SK-N-MC (cell line): ENCODE measurements around the gene FREM3.
"Not testable (repeated sequence)": the region's sequence is repeated elsewhere in the genome, so short reads cannot be mapped to it uniquely, and the experiment has no call there.

Experiments
- DNase-seq: peaks from one replicate; pipeline ENCODE4 v3.0.0-alpha.2; 2011; ENCODE audit warnings: low read depth, low spot score
- H3K27ac ChIP-seq: fragments of 200-600 bp; sonication (generic); 2 replicates; pipeline ENCODE4 v1.5.1; 2016; ENCODE audit warnings: mixed run types
- H3K36me3 ChIP-seq: fragments of 200-600 bp; sonication (generic); 2 replicates; pipeline ENCODE4 v1.6.1; 2017; ENCODE audit warnings: antibody characterized with exemption, low read length, mixed read lengths; ENCODE audit not compliant: insufficient read depth
- H3K4me3 ChIP-seq: fragments of 200-600 bp; sonication (generic); 2 replicates; pipeline ENCODE4 v1.5.1; 2016
- H3K9ac ChIP-seq: fragments of 200-600 bp; sonication (generic); 2 replicates; pipeline ENCODE4 v1.8.0; 2017; ENCODE audit warnings: mixed run types, mixed read lengths; ENCODE audit not compliant: insufficient read length
- H3K9me3 ChIP-seq: fragments of 200-600 bp; sonication (generic); 2 replicates; pipeline ENCODE4 v1.6.1; 2017; ENCODE audit warnings: low read depth, mild to moderate bottlenecking, antibody characterized with exemption, low read length, moderate library complexity, mixed read lengths
- EZH2 ChIP-seq: fragments of 200-600 bp; sonication (generic); IDR thresholded peaks from one replicate; pipeline ENCODE4 v1.6.1; 2017; ENCODE audit warnings: antibody characterized with exemption
- FOXP2 ChIP-seq: optimal IDR thresholded peaks from 2 replicates; pipeline ENCODE3; 2011; ENCODE audit warnings: mild to moderate bottlenecking, moderate library complexity; ENCODE audit not compliant: insufficient read depth; ENCODE audit errors: extremely low read length, control extremely low read depth
- POLR2AphosphoS5 ChIP-seq: IDR thresholded peaks from 2 replicates; pipeline ENCODE4 v1.6.1; 2012; ENCODE audit warnings: mild to moderate bottlenecking, low read depth, low read length, borderline replicate concordance

The FREM3 gene

DNA sequence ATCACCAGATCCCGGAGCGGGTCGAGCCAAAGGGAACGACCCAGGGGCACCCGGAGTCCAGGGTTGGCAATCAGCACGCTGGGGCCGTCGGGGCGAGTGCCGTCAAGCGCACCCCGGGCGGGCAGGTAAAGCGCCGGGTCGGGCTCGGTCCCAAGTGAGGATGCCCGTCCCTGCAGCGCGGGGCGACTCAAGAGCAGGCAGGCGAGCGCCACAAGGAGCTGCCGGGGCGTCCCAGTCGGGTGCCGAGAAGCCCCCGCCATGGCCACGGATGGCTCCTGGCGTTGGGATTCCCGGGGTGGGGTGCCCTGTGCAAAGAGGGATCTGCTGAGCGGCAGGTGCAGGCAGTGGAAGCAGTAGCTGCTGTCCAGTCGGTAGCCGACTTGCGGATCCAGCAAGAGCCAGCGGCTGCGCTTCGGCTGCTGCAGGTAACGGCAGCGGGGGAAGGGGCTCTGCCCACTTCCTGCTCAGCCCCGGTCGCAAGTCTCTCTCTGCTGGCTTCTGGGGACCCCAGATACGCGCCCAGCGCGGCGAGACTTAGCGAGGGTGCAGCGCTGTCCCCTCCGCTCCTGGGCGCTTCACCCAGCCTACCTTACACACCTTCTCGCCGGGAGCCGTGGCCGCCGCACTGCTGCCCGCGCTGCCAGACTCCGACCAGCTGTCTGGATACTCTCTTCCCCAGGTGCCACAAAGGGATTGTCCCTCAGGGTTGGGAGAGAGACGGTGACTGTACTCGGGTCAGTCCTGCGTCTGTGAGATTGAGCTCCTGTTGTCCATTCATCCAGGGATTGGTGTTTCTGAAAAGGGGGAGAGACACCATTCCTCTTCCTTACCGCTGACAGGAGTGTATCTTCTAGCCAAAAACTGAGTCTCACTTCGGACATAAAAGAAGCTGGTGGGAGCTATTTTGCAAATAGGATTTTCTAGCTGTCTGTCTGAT, at the start of gene FREM3:
FREM3 (minus strand) TSS at position 260 of the 937 bp plus-strand sequence; CDS start at position 260, 0 bp downstream.
- Histone ChIP-seq H3K27ac (no peak within 1 kb of the TSS), H3K4me3 (peak within 1 kb of the TSS; percentile 53), H3K9ac (no peak within 1 kb of the TSS), H3K36me3 (no peaks in the 10 kb centered on the region), H3K9me3 (no peaks in the 10 kb centered on the region)
- TF ChIP-seq EZH2 (peak; percentile 49), FOXP2 (no peak), POLR2AphosphoS5 (no peak)
- no peak for DNase-seq

DNA sequence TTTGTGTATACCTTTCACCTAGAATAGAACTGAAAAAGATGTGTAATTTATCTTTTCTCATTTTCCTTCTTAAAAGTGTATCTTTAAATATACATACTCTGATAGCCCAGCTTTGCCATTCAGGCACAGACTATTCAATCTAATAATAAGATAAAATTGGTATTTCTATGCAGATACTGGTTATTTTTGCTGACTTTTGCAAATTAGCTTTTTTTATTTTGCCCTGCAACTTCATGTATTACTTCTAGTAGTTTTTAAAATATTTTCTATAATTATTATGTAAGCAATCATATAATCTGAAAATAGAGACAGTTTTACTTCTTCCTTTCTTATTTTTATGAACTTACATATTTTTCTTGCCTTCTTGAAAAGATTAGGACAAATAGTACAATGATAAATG, 45.4 kb upstream of the FREM3 start:
- no peak for TF ChIP-seq EZH2
- TF ChIP-seq POLR2AphosphoS5: no peak
- no peak for TF ChIP-seq FOXP2
- Histone ChIP-seq H3K36me3 (no peaks in the 10 kb centered on the region), H3K27ac (no peak overlapping the region), H3K9me3 (no peaks in the 10 kb centered on the region), H3K4me3 (no peak overlapping the region), H3K9ac (no peak overlapping the region)
- no peak for DNase-seq

DNA sequence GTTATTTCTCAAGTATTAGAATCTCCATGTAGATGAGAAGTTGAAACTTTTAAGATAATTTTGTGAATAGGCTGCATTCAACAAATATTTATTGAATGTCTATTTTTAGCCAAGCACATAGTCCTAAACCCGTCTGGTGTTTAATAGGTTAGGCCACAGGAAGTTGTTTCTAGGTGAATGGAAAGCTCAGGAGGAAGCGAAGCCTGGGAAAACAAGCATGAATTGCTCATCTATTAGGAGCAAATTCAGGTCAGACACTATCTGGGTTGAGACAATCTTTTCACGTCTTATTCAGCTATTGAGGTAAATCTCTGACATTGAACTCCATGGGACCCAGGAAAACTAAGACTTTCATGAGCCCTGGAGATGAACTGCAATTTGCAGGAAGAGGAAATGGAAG, 43.1 kb upstream of the FREM3 start:
- H3K9me3 ChIP-seq: no peaks in the 10 kb centered on the region

DNA sequence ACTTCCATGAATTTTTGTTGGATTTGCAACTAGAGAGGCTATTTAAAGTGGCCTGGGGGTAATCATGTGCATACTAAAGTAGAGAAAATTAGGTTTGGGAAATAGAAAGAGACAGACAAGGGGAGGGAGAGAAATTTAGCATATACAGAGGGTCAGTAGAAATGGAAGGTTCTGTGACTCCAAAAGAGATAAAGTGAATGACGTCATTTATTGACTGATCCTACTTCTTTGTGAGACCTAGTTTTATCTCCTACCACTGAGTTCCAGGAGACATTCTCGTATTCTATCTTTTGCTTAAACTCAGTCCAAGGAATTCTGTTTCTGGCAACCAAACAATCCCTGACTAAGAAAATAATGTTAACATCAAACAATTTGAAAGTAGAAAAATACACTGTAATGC, 42.4 kb upstream of the FREM3 start:
- H3K36me3 ChIP-seq: no peaks in the 10 kb centered on the region
- no peak overlapping the region for H3K4me3 ChIP-seq
- DNase-seq: no peak
- H3K9ac ChIP-seq: no peak overlapping the region
- H3K27ac ChIP-seq: no peak overlapping the region
- TF ChIP-seq POLR2AphosphoS5 (no peak), EZH2 (no peak), FOXP2 (no peak)
- H3K9me3 ChIP-seq: no peaks in the 10 kb centered on the region

More for the DNA sequence above, 43.1 kb upstream of the FREM3 start:
- no peak for DNase-seq
- Histone ChIP-seq H3K27ac (no peak overlapping the region), H3K4me3 (no peak overlapping the region), H3K9ac (no peak overlapping the region), H3K36me3 (no peaks in the 10 kb centered on the region)
- TF ChIP-seq POLR2AphosphoS5 (no peak), EZH2 (no peak), FOXP2 (no peak)

DNA sequence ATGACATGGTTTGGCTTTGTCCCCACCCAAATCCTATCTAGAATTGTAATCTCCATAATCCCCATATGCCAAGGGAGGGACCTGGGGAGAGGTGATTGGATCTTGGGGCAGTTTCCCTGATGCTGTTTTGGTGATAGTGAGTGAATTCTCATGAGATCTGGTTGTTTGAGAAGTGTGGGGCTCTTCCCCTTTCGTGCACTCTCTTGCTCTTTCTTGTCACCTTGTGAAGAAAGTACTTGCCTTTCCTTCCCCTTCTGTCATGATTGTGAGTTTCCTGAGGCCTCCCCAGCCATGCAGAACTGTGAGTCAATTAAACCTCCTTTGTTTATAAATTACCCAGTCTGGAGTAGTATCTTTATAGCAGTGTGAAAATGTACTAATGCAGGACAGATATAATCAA, 36.4 kb upstream of the FREM3 start:
- no peak for DNase-seq
- Histone ChIP-seq H3K36me3 (no peaks in the 10 kb centered on the region), H3K9ac (no peak overlapping the region), H3K9me3 (no peaks in the 10 kb centered on the region), H3K27ac (no peak overlapping the region), H3K4me3 (no peak overlapping the region)
- TF ChIP-seq FOXP2 (no peak), POLR2AphosphoS5 (no peak), EZH2 (no peak)

DNA sequence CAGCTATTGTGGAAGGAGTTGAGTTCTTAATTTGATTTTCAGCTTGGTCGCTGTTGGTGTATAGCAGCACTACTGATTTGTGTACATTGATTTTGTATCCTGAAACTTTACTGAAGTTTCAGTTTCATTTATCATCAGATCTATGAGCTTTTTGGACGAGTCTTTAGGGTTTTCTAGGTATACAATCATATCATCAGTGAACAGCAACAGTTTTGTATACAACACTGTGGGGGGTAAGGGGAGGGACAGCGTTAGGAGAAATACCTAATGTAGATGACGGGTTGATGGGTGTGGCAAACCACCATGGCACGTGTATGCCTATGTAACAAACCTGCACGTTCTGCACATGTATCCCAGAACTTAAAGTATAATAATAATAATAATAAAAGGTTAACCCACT, 35.6 kb upstream of the FREM3 start:
- H3K4me3 ChIP-seq, H3K9me3 ChIP-seq, H3K9ac ChIP-seq, DNase-seq, H3K27ac ChIP-seq, H3K36me3 ChIP-seq: not testable (repeated sequence)

DNA sequence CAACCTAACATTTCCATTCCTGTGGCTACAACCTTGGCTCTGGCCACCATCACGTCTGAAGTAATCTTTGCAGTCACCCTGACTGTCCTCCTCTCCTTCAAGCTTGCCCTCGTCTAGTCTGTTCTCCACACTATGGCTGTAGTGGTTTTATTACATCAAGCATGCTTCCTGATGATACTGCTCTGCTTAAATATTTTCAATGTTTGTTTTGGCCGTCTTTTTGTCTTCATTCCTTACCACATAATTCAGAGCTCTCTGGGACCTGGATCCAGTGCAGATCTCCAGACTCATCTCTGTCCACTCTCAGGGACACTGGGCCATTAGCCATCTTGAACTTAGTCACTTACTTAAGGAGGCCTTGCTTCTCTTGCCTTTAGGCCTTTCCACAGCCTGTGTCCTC, 27.7 kb upstream of the FREM3 start:
- TF ChIP-seq EZH2 (no peak), FOXP2 (no peak), POLR2AphosphoS5 (no peak)
- no peak for DNase-seq
- no peak overlapping the region for H3K27ac ChIP-seq
- H3K4me3 ChIP-seq: no peak overlapping the region
- no peaks in the 10 kb centered on the region for H3K36me3 ChIP-seq
- no peaks in the 10 kb centered on the region for H3K9me3 ChIP-seq
- no peak overlapping the region for H3K9ac ChIP-seq

DNA sequence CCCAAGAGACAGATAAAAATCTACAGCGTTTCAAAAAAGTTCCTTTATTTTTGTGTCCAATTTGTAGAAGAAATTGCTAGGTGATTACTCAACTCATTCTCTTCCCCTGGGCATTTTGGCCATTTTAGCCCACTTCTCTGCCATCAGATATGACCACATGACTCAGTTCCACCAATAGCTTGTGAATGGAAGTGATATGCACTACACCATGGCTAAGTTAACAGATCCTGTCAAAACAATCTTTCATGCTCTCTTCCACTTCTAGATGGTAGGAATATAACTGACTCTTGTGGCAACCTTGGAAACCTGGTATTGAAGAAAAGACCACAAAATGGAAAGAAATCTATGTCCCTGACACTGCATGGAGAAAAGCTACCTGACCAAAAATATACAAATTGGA, 26.2 kb upstream of the FREM3 start:
- Histone ChIP-seq H3K9ac (no peak overlapping the region), H3K9me3 (no peaks in the 10 kb centered on the region), H3K27ac (no peak overlapping the region), H3K4me3 (no peak overlapping the region), H3K36me3 (no peaks in the 10 kb centered on the region)
- no peak for TF ChIP-seq POLR2AphosphoS5
- TF ChIP-seq FOXP2: no peak
- no peak for TF ChIP-seq EZH2
- DNase-seq: no peak

DNA sequence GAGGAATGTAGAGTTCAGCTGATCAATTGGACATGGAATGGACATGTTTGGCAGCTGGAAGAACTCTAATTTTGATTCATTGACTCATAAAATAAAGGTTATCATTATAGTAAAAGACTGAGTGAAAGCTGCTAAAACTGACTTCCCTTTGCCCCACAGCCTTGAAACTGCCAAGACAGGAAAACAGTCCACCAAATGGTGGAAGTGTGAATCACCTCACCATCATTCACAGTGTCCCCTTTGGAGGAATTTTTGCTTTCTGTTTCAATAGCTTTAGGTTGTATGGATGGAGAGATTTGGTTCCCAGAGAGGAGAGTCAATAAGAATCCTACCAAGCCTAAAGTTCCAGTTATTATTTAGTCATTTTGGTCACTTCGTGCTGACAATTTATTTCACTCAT, 20.8 kb upstream of the FREM3 start:
- Histone ChIP-seq H3K9ac (no peak overlapping the region), H3K36me3 (no peaks in the 10 kb centered on the region), H3K4me3 (no peak overlapping the region), H3K27ac (no peak overlapping the region), H3K9me3 (no peaks in the 10 kb centered on the region)
- TF ChIP-seq EZH2: no peak
- TF ChIP-seq POLR2AphosphoS5: no peak
- TF ChIP-seq FOXP2: no peak
- DNase-seq: no peak

DNA sequence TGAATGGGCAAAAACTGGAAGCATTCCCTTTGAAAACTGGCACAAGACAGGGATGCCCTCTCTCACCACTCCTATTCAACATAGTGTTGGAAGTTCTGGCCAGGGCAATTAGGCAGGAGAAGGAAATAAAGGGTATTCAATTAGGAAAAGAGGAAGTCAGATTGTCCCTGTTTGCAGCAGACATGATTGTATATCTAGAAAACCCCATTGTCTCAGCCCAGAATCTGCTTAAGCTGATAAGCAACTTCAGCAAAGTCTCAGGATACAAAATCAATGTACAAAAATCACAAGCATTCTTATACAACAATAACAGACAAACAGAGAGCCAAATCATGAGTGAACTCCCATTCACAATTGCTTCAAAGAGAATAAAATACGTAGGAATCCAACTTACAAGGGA, 18.3 kb upstream of the FREM3 start:
- H3K9ac ChIP-seq, H3K36me3 ChIP-seq, DNase-seq, H3K27ac ChIP-seq, H3K9me3 ChIP-seq, H3K4me3 ChIP-seq: not testable (repeated sequence)
